Keratinocyte (primary cell): ENCODE measurements around the gene EMP2. TPM values are rescaled to one million over a fixed set of nuclear protein-coding genes. Genes with fewer than 3 reads are reported as not detected.

Experiments used
- DNase-seq: peaks from one replicate; pipeline ENCODE4 v3.0.0-alpha.2; 2011; ENCODE audit warnings: low read depth, missing footprints, low spot score
- FAIRE-seq: peaks from 2 replicates; lab custom pipeline; 2011; peaks lifted over from hg19 to GRCh38; lab: Jason Lieb, UNC
- H2AFZ ChIP-seq: 2 replicates; pipeline ENCODE4 v1.6.0; 2012; ENCODE audit warnings: low read length, control low read depth, inconsistent platforms; ENCODE audit not compliant: control insufficient read depth
- H3K27ac ChIP-seq: 2 replicates; pipeline ENCODE4 v1.5.1; 2011; ENCODE audit warnings: low read length; ENCODE audit not compliant: control insufficient read depth, insufficient read depth
- H3K27me3 ChIP-seq: 3 replicates; pipeline ENCODE4 v1.6.0; 2011; ENCODE audit warnings: low read length; ENCODE audit not compliant: control insufficient read depth, insufficient read depth; ENCODE audit errors: extremely low read depth
- H3K36me3 ChIP-seq, 2 experiments: 2 replicates in 1 of 2; 3 replicates in 1 of 2; pipeline ENCODE4 v1.5.1; 2011; ENCODE audit warnings: low read length in 2 of 2, mild to moderate bottlenecking in 1 of 2; ENCODE audit not compliant: control insufficient read depth in 2 of 2, insufficient read depth in 2 of 2; ENCODE audit errors: extremely low read depth in 1 of 2
- H3K4me1 ChIP-seq: 3 replicates; pipeline ENCODE4 v1.5.1; 2011; ENCODE audit warnings: low read length; ENCODE audit not compliant: control insufficient read depth, insufficient read depth; ENCODE audit errors: extremely low read depth
- H3K4me2 ChIP-seq: 3 replicates; pipeline ENCODE4 v1.6.0; 2011; ENCODE audit warnings: low read depth, low read length; ENCODE audit not compliant: control insufficient read depth, insufficient read depth; ENCODE audit errors: extremely low read depth
- H3K4me3 ChIP-seq, 3 experiments: fragments of 200-600 bp in 1 of 3; sonication (generic) in 1 of 3; 2 replicates in 2 of 3; 3 replicates in 1 of 3; pipeline ENCODE4 v1.5.1; 2011 to 2016; ENCODE audit warnings: low read length in 3 of 3, mild to moderate bottlenecking in 3 of 3, control low read depth in 2 of 3, inconsistent platforms in 1 of 3, low read depth in 1 of 3, mixed read lengths in 1 of 3, mixed run types in 1 of 3, moderate library complexity in 1 of 3; ENCODE audit not compliant: control insufficient read depth in 2 of 3, insufficient read depth in 2 of 3; ENCODE audit errors: extremely low read depth in 1 of 3
- H3K79me2 ChIP-seq: 2 replicates; pipeline ENCODE4 v1.6.0; 2012; ENCODE audit warnings: low read length; ENCODE audit not compliant: control insufficient read depth, insufficient read depth
- H3K9ac ChIP-seq: 3 replicates; pipeline ENCODE4 v1.6.0; 2011; ENCODE audit warnings: low read length; ENCODE audit not compliant: control insufficient read depth, insufficient read depth; ENCODE audit errors: extremely low read depth
- H3K9me1 ChIP-seq: 3 replicates; pipeline ENCODE4 v1.6.0; 2011; ENCODE audit warnings: low read length; ENCODE audit not compliant: control insufficient read depth, insufficient read depth; ENCODE audit errors: extremely low read depth
- H3K9me3 ChIP-seq: 2 replicates; pipeline ENCODE4 v1.5.1; 2012; ENCODE audit warnings: low read depth, low read length; ENCODE audit not compliant: control insufficient read depth
- H4K20me1 ChIP-seq: 3 replicates; pipeline ENCODE4 v1.6.0; 2011; ENCODE audit warnings: low read length; ENCODE audit not compliant: control insufficient read depth, insufficient read depth; ENCODE audit errors: extremely low read depth
- EZH2 ChIP-seq: IDR thresholded peaks from one replicate; pipeline ENCODE4 v1.6.1; 2012; ENCODE audit warnings: inconsistent platforms, mild to moderate bottlenecking, low read length, moderate library complexity
- dilution Hi-C: fragments of 300-500 bp; cut with MboI; formaldehyde crosslinking; loops from one replicate; pipeline ENCODE4 v1.7.0; 2020; ENCODE audit warnings: low sequenced_read_pairs; ENCODE audit not compliant: extremely low pct_ligation_motif_present
- polyA plus RNA-seq, 5 experiments: library from polyadenylated mRNA; depleted of rRNA in 3 of 5; stranded (reverse) in 3 of 5; stranded (forward) in 1 of 5; unstranded in 1 of 5; fragments of >200 nt; gene quantifications; 1 replicate in 1 of 5; 2 replicates in 3 of 5; 3 replicates in 1 of 5; pipeline versions ENCODE4 v1.2.1 to v1.2.3, GENCODE V29; 2011 to 2012; ENCODE audit warnings: missing spikeins in 2 of 5, low read depth in 1 of 5, low replicate concordance in 1 of 5
- TF ChIP-seq, protein P1 (sequence below), 3 experiments: IDR thresholded peaks in 1 of 3; conservative IDR thresholded peaks in 1 of 3; optimal IDR thresholded peaks in 1 of 3; 2 replicates in 2 of 3; 3 replicates in 1 of 3; pipeline versions ENCODE3 to v1.5.1; 2011; ENCODE audit warnings: low read length in 3 of 3, mild to moderate bottlenecking in 3 of 3, moderate library complexity in 2 of 3, control low read depth in 1 of 3, inconsistent platforms in 1 of 3; ENCODE audit not compliant: insufficient read depth in 2 of 3; ENCODE audit errors: extremely low read depth in 1 of 3

Gene EMP2
- polyA plus RNA-seq, 1 donor (not counting 4 experiments of a cell fraction or from before 2014, with no cell fraction given), result 19.1 TPM

DNA sequence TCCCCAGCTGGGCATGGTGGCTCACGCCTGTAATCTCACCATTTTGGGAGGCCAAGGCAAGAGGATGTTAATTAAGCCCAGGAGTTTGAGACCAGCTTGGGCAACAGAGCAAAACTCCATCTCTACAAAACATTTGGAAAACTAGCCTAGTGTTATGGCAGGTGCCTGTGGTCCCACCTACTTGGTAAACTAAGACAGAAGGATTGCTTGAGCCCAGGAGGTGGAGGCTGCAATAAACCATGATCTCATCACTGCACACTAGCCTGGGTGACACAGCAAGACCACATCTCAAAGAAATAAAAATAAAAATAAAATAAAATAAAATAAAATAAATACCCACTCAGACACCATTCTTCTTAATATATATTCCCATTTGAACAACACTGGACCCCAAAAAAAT, 32.0 kb downstream of the EMP2 start:
- H3K4me2 ChIP-seq, result no peak overlapping the region
- no peak overlapping the region for H3K4me3 ChIP-seq
- no peaks in the 10 kb centered on the region for H3K9me1 ChIP-seq
- no peak overlapping the region for H3K9ac ChIP-seq
- no peaks in the 10 kb centered on the region for H3K9me3 ChIP-seq
- H3K4me1 ChIP-seq, result no peaks in the 10 kb centered on the region
- no peaks in the 10 kb centered on the region for H3K27me3 ChIP-seq
- H3K27ac ChIP-seq, result no peak overlapping the region
- no peaks in the 10 kb centered on the region for H3K79me2 ChIP-seq
- no peaks in the 10 kb centered on the region for H4K20me1 ChIP-seq
- TF ChIP-seq EZH2, result no peak
- TF ChIP-seq, protein P1, sequence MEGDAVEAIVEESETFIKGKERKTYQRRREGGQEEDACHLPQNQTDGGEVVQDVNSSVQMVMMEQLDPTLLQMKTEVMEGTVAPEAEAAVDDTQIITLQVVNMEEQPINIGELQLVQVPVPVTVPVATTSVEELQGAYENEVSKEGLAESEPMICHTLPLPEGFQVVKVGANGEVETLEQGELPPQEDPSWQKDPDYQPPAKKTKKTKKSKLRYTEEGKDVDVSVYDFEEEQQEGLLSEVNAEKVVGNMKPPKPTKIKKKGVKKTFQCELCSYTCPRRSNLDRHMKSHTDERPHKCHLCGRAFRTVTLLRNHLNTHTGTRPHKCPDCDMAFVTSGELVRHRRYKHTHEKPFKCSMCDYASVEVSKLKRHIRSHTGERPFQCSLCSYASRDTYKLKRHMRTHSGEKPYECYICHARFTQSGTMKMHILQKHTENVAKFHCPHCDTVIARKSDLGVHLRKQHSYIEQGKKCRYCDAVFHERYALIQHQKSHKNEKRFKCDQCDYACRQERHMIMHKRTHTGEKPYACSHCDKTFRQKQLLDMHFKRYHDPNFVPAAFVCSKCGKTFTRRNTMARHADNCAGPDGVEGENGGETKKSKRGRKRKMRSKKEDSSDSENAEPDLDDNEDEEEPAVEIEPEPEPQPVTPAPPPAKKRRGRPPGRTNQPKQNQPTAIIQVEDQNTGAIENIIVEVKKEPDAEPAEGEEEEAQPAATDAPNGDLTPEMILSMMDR (optimal IDR thresholded peaks at IDR 0.05 in 1 of 3, IDR thresholded peaks at IDR 0.05 in 1 of 3, conservative IDR thresholded peaks at IDR 0.05 in 1 of 3; ENCODE audit: extremely low read depth in 1 of 3, insufficient read depth in 2 of 3, low read length in 3 of 3), result no peak
- FAIRE-seq, result no peak
- no peak for DNase-seq
- dilution Hi-C loops, result no loop called here
- peaks cover 0 to 4% of the 10 kb centered on the region in 2 experiments for H3K36me3 ChIP-seq
- no peak overlapping the region for H2AFZ ChIP-seq

DNA sequence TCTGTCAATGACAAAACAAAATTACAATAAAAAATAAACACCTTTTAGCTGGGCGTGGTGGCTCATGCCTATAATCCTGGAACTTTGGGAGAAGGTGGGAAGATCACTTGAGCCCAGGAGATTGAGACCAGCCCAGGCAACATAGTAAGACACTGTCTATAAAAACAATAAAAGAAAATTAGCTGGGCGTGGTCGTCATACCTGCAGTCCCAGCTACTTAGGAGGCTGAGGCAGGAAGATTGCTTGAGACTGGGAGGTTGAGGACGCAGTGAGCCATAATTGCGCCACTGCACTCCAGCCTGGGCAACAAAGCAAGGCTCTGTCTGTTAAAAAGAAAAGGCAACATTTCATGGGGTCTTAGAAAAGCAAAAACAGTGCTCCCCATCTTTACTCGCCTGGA, 32.7 kb downstream of the EMP2 start:
- no peak overlapping the region for H3K4me3 ChIP-seq
- no peak overlapping the region for H3K9ac ChIP-seq
- H3K27ac ChIP-seq, result no peak overlapping the region
- H3K4me2 ChIP-seq, result no peak overlapping the region
- dilution Hi-C loops, result no loop called here
- no peak overlapping the region for H2AFZ ChIP-seq
- H4K20me1 ChIP-seq, result no peaks in the 10 kb centered on the region
- TF ChIP-seq, protein P1 (optimal IDR thresholded peaks at IDR 0.05 in 1 of 3, IDR thresholded peaks at IDR 0.05 in 1 of 3, conservative IDR thresholded peaks at IDR 0.05 in 1 of 3; ENCODE audit: extremely low read depth in 1 of 3, insufficient read depth in 2 of 3, low read length in 3 of 3), result no peak
- no peak for TF ChIP-seq EZH2
- no peaks in the 10 kb centered on the region for H3K27me3 ChIP-seq
- FAIRE-seq (no peak), DNase-seq (no peak)
- H3K9me3 ChIP-seq, result no peaks in the 10 kb centered on the region
- peaks cover 0 to 4% of the 10 kb centered on the region in 2 experiments for H3K36me3 ChIP-seq
- H3K4me1 ChIP-seq, result no peaks in the 10 kb centered on the region
- H3K79me2 ChIP-seq, result no peaks in the 10 kb centered on the region
- H3K9me1 ChIP-seq, result no peaks in the 10 kb centered on the region
